OCI-LY7 (cell line): Measurements from ENCODE around the gene GIMAP8. TPM values are rescaled to one million over a fixed set of nuclear protein-coding genes. Genes with fewer than 3 reads are reported as not detected.

Experiments
- BruUV-seq: library from RNA; stranded (reverse); fragments of 400-500 nt; replicated peaks from 2 replicates; lab custom pipeline; 2021; lab: Mats Ljungman, UMichigan
- CTCF ChIA-PET: fragments of 300-600 bp; sonication (Branson Sonifier 250); formaldehyde crosslinking; loops from one replicate; lab custom pipeline; 2022; ENCODE audit warnings: antibody characterized with exemption; ENCODE audit not compliant: unreplicated experiment; lab: Charles Lee
- POLR2A ChIA-PET: fragments of 300-600 bp; sonication (Branson Sonifier 250); formaldehyde crosslinking; loops from one replicate; lab custom pipeline; 2022; ENCODE audit warnings: antibody characterized with exemption; lab: Charles Lee
- DNase-seq: peaks from one replicate; pipeline ENCODE4 v3.0.0-alpha.2; 2015; ENCODE audit warnings: low spot score
- H2AFZ ChIP-seq: fragments of 200-600 bp; sonication (generic), shearing (Covaris generic); 2 replicates; pipeline ENCODE4 v1.6.1; 2014; ENCODE audit warnings: mild to moderate bottlenecking, antibody characterized with exemption, low read length, moderate library complexity
- H3K27ac ChIP-seq: fragments of 200-600 bp; sonication (generic); 2 replicates; pipeline ENCODE4 v1.5.1; 2014; ENCODE audit warnings: mixed run types, low read depth, mild to moderate bottlenecking, moderate library complexity, low read length, inconsistent platforms; ENCODE audit not compliant: poor library complexity, severe bottlenecking
- H3K36me3 ChIP-seq: fragments of 200-600 bp; sonication (generic); 2 replicates; pipeline ENCODE4 v1.6.1; 2014; ENCODE audit warnings: mild to moderate bottlenecking, antibody characterized with exemption, low read length, moderate library complexity, mixed read lengths; ENCODE audit not compliant: insufficient read depth
- H3K4me1 ChIP-seq: fragments of 200-600 bp; sonication (generic); 2 replicates; pipeline ENCODE4 v1.5.1; 2014; ENCODE audit warnings: mild to moderate bottlenecking, low read length; ENCODE audit not compliant: insufficient read depth, poor library complexity, severe bottlenecking
- H3K4me2 ChIP-seq: fragments of 200-600 bp; sonication (generic); 2 replicates; pipeline ENCODE4 v1.6.1; 2014; ENCODE audit warnings: mild to moderate bottlenecking, low read length
- H3K4me3 ChIP-seq: fragments of 200-600 bp; sonication (generic); 2 replicates; pipeline ENCODE4 v1.5.1; 2014; ENCODE audit warnings: mild to moderate bottlenecking, low read depth, low read length; ENCODE audit not compliant: poor library complexity, severe bottlenecking
- H3K79me2 ChIP-seq: fragments of 200-600 bp; sonication (generic); 2 replicates; pipeline ENCODE4 v1.6.1; 2016; ENCODE audit warnings: low read depth, mild to moderate bottlenecking, low read length, moderate library complexity, mixed read lengths; ENCODE audit not compliant: insufficient read depth
- H3K9me2 ChIP-seq: fragments of 200-600 bp; sonication (generic); 2 replicates; pipeline ENCODE4 v1.6.1; 2016; ENCODE audit warnings: mild to moderate bottlenecking, low read length, mixed read lengths; ENCODE audit not compliant: insufficient read depth
- H3K9me3 ChIP-seq: fragments of 200-600 bp; sonication (generic); 2 replicates; pipeline ENCODE4 v1.6.1; 2014; ENCODE audit warnings: mild to moderate bottlenecking, mixed run types, low read length, mixed read lengths
- H4K20me1 ChIP-seq: fragments of 200-600 bp; sonication (generic); 2 replicates; pipeline ENCODE4 v1.6.1; 2014; ENCODE audit warnings: mild to moderate bottlenecking, antibody characterized with exemption, low read length, moderate library complexity, mixed read lengths; ENCODE audit not compliant: insufficient read depth
- CTCF ChIP-seq: fragments of 200-600 bp; sonication (generic); conservative IDR thresholded peaks from 2 replicates; pipeline ENCODE4 v1.5.1; 2014; ENCODE audit warnings: mild to moderate bottlenecking, antibody characterized with exemption, low read length, moderate library complexity, mixed read lengths
- EZH2phosphoT487 ChIP-seq: fragments of 200-600 bp; sonication (generic); IDR thresholded peaks from 2 replicates; pipeline ENCODE4 v1.6.1; 2018; ENCODE audit warnings: low read depth, borderline replicate concordance, mild to moderate bottlenecking, mixed run types, antibody characterized with exemption, low read length, moderate library complexity, mixed read lengths
- intact Hi-C: fragments of 100-400 bp; cut with micrococcal nuclease; formaldehyde crosslinking; loops from one replicate; pipeline ENCODE4 v1.10.0; 2022; ENCODE audit not compliant: unreplicated experiment
- total RNA-seq, 2 experiments: library from RNA; depleted of rRNA in 1 of 2; stranded (reverse); fragments of >200 nt in 1 of 2; shearing (Covaris generic) in 1 of 2; gene quantifications; 2 replicates each; pipeline ENCODE4 v1.2.3, GENCODE V29; 2014 to 2022

Gene GIMAP8
- total RNA-seq, 2 experiments from 2014 or later: not detected

- Histone ChIP-seq H3K9me2 (no peaks in the 10 kb centered on the region; the same call in 1 of the 2 replicates), H4K20me1 (no peaks in the 10 kb centered on the region), H3K4me2 (no peak overlapping the region), H2AFZ (no peak overlapping the region), H3K9me3 (no peaks in the 10 kb centered on the region), H3K4me3 (no peak overlapping the region), H3K4me1 (no peaks in the 10 kb centered on the region), H3K79me2 (no peaks in the 10 kb centered on the region), H3K36me3 (no peaks in the 10 kb centered on the region), H3K27ac (no peak overlapping the region)
- POLR2A ChIA-PET: no interaction called here
- TF ChIP-seq CTCF (no peak), EZH2phosphoT487 (no peak)
- BruUV-seq: no TSS peak
- intact Hi-C loops: no loop called here
- CTCF ChIA-PET: no interaction called here
- DNase-seq: no peak
Measured at GRCh38 chr7:150458756-150459155, 8.3 kb downstream of the GIMAP8 start.

- intact Hi-C loops: no loop called here
- ChIA-PET POLR2A (no interaction called here), CTCF (no interaction called here)
- no peak for TF ChIP-seq CTCF
- no peak for TF ChIP-seq EZH2phosphoT487
- H3K4me3 ChIP-seq: no peak overlapping the region
- H3K79me2 ChIP-seq: no peaks in the 10 kb centered on the region
- H3K4me2 ChIP-seq: no peak overlapping the region
- no peaks in the 10 kb centered on the region; the same call in 1 of the 2 replicates for H3K9me2 ChIP-seq
- BruUV-seq: no TSS peak
- H3K36me3 ChIP-seq: no peaks in the 10 kb centered on the region
- H3K9me3 ChIP-seq: no peaks in the 10 kb centered on the region
- DNase-seq: no peak
- H3K4me1 ChIP-seq: no peaks in the 10 kb centered on the region
- H4K20me1 ChIP-seq: no peaks in the 10 kb centered on the region
- no peak overlapping the region for H3K27ac ChIP-seq
- H2AFZ ChIP-seq: no peak overlapping the region
Measured at GRCh38 chr7:150461520-150461919, 11.1 kb downstream of the GIMAP8 start.

DNA sequence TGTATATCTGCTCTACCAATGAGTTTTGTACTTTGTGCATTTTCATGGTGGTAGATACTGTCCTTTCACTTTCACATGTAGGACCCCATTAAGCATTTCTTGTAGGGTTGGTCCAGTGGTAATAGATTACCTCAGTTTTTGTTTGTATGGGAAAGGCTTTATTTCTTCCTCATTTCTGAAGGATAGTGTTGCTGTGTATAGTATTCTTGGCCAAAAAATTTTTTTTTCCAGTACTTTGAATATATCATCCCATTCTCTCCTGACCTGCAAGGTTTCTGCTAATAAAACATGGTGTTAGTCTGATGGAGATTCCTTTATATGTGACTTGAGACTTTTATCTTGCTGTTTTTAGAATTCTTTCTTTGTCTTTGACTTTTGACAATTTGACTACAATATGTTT, 12.0 kb downstream of the GIMAP8 start:
- intact Hi-C loops: no loop called here

More for the DNA sequence above, 12.0 kb downstream of the GIMAP8 start:
- POLR2A ChIA-PET: no interaction called here
- Histone ChIP-seq H3K4me2 (no peak overlapping the region), H2AFZ (no peak overlapping the region), H3K4me3 (no peak overlapping the region), H3K27ac (no peak overlapping the region), H4K20me1 (no peaks in the 10 kb centered on the region), H3K79me2 (no peaks in the 10 kb centered on the region), H3K4me1 (no peaks in the 10 kb centered on the region), H3K9me2 (no peaks in the 10 kb centered on the region; the same call in 1 of the 2 replicates), H3K9me3 (no peaks in the 10 kb centered on the region), H3K36me3 (no peaks in the 10 kb centered on the region)
- CTCF ChIA-PET: no interaction called here
- BruUV-seq: no TSS peak
- no peak for DNase-seq
- no peak for TF ChIP-seq CTCF
- TF ChIP-seq EZH2phosphoT487: no peak
